Posterior vena cava (tissue), 2 donors: ENCODE results near the gene LZTFL1. TPM values are rescaled to one million over a fixed set of nuclear protein-coding genes. Genes with fewer than 3 reads are reported as not detected.

Source experiments
- DNase-seq: peaks from one replicate; pipeline ENCODE4 v3.0.0-alpha.2; 2020; ENCODE audit warnings: low spot score
- intact Hi-C, 2 donors: fragments of 100-400 bp; cut with DNase I; formaldehyde crosslinking; loops; one replicate each; pipeline versions ENCODE4 v1.14.1 to v1.14.2; 2022 to 2023
- total RNA-seq, 2 donors: library from RNA; stranded (reverse); fragmentation: NEBNext Ultra II Directional; extraction: Animal tissue kit (Norgen Biotek cat#: 25700); gene quantifications; one replicate each; pipeline ENCODE4 v1.2.1, GENCODE V29; 2021
- donor health status: DM: yes; HTN: yes; CAD: no.
- donor health status: DM: yes; HTN: yes; CAD: no.

The LZTFL1 gene
- total RNA-seq, 2 donors from 2014 or later: 12.7 TPM

GRCh38 chr3:45793482-45794176, 48.3 kb downstream of the LZTFL1 start:
- no peak for DNase-seq
- intact Hi-C loops: no loop called here

- no peak for DNase-seq
- intact Hi-C loops: no loop called here
Measured at GRCh38 chr3:45792516-45793172, 49.3 kb downstream of the LZTFL1 start.

DNA sequence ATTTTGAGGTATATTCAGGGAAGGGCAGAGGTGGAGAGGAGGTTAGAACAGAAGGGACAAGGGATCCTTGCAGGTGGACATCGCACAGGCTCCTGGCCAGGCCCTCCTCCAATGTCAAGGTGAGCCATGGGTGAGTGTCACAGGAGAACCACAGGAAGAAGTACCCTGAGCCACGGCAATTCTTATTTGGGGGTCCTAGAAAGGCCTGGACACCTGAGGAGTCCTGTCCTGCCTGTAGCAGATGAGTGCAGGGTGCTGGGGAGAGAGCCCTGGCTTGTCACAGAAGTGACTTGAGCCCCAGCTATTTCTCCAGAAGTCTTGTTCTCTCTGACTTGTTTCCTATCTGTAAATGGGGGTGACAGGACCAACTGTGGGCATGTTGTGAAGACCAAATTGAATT, 49.9 kb downstream of the LZTFL1 start:
- no peak for DNase-seq

DNA sequence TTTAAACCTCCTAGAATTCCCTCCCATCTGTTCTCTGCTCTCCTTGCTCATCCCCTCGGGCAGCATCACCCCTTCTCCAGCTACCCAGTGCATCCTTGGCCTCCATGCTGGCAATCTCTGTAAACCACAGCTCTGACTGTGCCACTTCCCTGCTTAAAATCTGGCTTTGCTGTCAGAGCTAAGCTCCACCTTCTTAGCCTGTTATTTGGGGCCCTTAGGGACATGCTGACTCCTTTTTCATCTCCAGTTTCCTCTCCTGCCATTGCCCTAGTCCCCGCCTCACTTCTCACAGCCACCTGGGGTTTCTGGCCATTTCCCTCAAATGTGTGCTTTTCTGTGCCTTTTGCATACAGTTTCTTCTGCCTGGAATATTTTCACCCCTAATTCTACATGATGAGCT, 51.3 kb downstream of the LZTFL1 start:
- DNase-seq: no peak
- intact Hi-C loops: no loop called here

More for the DNA sequence above, 49.9 kb downstream of the LZTFL1 start:
- intact Hi-C loops: no loop called here

DNA sequence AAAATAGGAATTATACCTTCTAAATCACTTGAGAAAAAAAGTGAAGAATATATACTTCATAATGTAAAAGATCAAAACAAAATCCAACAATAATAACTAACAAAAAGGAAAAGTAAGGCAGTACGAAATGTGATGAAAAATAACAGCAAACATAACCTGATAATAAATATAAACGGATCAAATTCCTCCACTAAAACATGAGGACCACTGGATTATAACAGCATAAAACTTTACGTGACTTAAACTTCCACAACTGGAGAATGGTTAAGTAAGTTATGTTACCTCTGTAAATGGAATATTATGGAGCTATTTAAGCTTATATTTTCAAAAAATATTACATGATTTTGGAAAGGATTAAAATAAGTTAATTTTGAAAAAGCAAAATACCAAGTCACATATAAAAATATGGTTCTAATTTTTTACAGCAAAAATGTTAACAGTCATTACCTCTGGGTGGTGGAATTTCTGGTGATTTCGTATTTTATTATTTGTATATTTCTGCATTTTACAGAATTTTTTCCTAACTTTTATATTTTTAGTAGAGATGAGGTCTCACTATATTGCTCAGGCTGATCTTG, 52.6 kb downstream of the LZTFL1 start:
- intact Hi-C loops: no loop called here
- no peak for DNase-seq

- intact Hi-C loops: no loop called here
- DNase-seq: no peak
Measured at GRCh38 chr3:45787551-45787950, 54.4 kb downstream of the LZTFL1 start.

DNA sequence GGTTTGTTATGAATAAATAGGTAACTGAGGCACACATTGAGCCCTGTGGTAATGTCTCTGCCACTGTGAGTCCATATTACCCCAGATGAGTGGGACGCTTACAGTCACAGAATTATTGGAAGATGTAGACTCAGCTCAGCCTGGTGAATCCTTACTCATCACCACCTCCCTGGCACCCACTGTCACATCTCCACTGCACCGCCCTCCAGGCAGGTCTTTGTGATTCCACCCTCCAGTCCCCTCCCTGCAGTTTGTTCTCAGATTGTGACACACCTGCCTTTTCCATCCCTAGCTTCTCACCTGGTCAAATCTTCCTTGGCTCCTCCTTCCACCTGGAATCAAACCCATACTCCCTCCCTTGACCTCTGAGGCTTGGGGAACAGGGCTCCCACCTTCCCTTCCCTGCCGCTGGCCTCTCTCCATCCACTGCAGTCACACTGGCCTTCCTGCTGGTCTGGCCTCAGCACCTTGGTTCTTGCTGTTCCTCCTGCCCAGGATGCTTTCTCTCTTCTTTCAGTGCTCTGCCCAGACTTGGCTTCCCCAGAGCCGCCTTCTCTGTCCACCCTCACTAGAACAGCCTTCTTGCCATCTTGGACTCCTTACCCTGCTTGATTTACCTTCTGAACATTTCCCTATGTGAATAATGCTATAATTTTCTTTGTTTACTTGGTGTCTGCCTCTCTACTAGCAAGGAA, 55.0 kb downstream of the LZTFL1 start:
- intact Hi-C loops: no loop called here
- DNase-seq: no peak

GRCh38 chr3:45785605-45786150, 56.2 kb downstream of the LZTFL1 start:
- intact Hi-C loops: no loop called here

GRCh38 chr3:45783667-45784066, 58.3 kb downstream of the LZTFL1 start:
- intact Hi-C loops: no loop called here
- DNase-seq: no peak

More at GRCh38 chr3:45785605-45786150, 56.2 kb downstream of the LZTFL1 start:
- DNase-seq: no peak

GRCh38 chr3:45782381-45782780, 59.5 kb downstream of the LZTFL1 start:
- DNase-seq: no peak
- intact Hi-C loops: no loop called here

GRCh38 chr3:45781841-45782240, 60.1 kb downstream of the LZTFL1 start:
- intact Hi-C loops: no loop called here
- no peak for DNase-seq

- DNase-seq: no peak
- intact Hi-C loops: no loop called here
Measured at GRCh38 chr3:45781271-45781670, 60.6 kb downstream of the LZTFL1 start.

- intact Hi-C loops: loop anchor here in 1 of 2 donors (10.0 kb wide), 1 partner anchor 135 kb away; no protein-coding TSS in a partner anchor
- DNase-seq: no peak
Measured at GRCh38 chr3:45779746-45780735, 61.9 kb downstream of the LZTFL1 start.

DNA sequence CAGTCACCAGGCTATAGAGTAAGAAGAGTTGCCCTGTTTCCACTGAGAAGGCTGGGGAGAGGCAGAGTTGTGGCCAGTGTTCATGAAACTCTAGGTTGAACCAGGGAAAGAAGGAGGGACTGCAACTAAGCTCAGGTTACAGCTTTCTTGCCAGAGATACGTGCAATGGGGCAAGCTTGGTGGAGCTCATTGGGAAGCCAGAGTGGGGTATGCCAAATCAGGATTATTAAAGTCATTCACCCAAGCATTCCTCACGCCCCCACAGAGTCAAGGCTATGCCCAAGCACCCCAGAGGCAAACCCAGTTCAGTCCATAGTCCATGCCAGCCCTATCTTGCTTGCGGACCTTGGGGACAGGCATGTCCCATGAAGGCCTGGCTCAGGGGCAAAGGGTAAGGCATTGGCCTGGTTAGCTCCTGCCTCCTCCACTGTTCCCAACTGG, 63.1 kb downstream of the LZTFL1 start:
- intact Hi-C loops: loop anchor here in 1 of 2 donors (10.0 kb wide), 1 partner anchor 136 kb away; no protein-coding TSS in a partner anchor
- DNase-seq: no peak

- no peak for DNase-seq
- intact Hi-C loops: loop anchor here in 1 of 2 donors (10.0 kb wide), 1 partner anchor 137 kb away; no protein-coding TSS in a partner anchor
Measured at GRCh38 chr3:45777746-45778386, 64.1 kb downstream of the LZTFL1 start.

GRCh38 chr3:45777111-45777745, 64.7 kb downstream of the LZTFL1 start:
- DNase-seq: no peak
- intact Hi-C loops: loop anchor here in 1 of 2 donors (10.0 kb wide), 1 partner anchor 138 kb away; no protein-coding TSS in a partner anchor

- DNase-seq: no peak
- intact Hi-C loops: loop anchor here in 1 of 2 donors (10.0 kb wide), 1 partner anchor 138 kb away; no protein-coding TSS in a partner anchor
Measured at GRCh38 chr3:45776611-45777010, 65.3 kb downstream of the LZTFL1 start.
